ENCODE data around the gene A4GALT. TPM values are rescaled to one million over a fixed set of nuclear protein-coding genes. Genes with fewer than 3 reads are reported as not detected.

A4GALT gene
- total RNA-seq, 1 experiment from 2014 or later = 6.9 TPM

DNA sequence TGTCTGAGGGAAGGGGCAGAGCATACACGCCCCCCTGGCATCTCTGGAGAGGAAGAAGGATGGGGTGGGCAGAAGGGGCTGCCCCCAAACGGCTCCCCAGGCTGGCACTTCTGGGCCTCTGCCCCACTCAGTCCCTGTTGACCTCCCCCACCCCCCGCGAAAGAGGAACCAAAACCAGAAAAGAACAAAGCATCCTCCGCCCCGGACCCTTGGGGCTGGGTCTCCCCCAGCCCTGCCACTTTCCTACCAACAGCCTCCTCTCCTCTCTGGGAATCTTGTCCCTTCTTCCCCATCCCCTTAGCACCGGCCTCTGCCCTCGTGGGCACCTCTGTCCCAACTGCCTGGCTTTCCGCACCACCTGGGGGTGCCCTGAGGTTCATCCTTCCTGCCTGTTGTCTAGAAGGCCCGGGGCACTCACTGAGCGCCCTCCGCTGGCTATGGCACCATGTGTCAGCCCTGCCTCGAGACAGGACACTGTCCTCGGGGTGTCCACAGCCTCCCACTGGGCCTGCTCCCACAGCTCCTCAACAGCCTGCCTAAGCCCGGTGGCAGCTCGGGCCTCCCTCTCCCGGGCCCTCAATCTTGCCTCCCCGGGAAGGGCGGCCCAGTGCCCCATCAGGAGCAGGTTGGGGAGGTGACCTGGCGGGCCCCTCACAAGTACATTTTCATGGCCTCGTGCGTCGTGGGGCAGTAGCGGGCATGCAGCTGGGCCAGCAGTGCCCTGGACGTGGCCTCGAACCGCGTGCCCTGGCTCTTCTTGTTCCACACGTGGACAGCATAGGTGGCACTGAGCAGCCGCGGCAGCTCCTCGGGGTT is 28.2 kb downstream of the A4GALT start:
- Histone ChIP-seq H3K4me1 (ENCODE audit: control insufficient read depth, insufficient read depth, low read length) (peaks cover 10% of the 10 kb centered on the region), H3K4me3 (ENCODE audit: low read depth in 2 of 2, low read length in 2 of 2) (no peak overlapping the region), H3K36me3 (ENCODE audit: control insufficient read depth, insufficient read depth, low read length) (no peaks in the 10 kb centered on the region), H3K27ac (ENCODE audit: low read length) (no peak overlapping the region), H3K9me3 (ENCODE audit: control insufficient read depth, insufficient read depth, low read depth, low read length) (no peaks in the 10 kb centered on the region), H3K27me3 (ENCODE audit: control insufficient read depth, insufficient read depth, low read length) (no peaks in the 10 kb centered on the region)
- DNase-seq (ENCODE audit: low read depth, low spot score) = no peak
- ATAC-seq = no peak
- intact Hi-C loops (cut with micrococcal nuclease; ENCODE audit: unreplicated experiment) (no loop called here), in situ Hi-C loops (cut with HindIII; ENCODE audit: low pct_unique_long_range_greater_than_20kb, low sequenced_read_pairs) (no loop called here)
- CTCF ChIA-PET = no interaction called here
- POLR2A ChIA-PET = no interaction called here
- BruUV-seq (replicated peaks) = no TSS peak
- TF ChIP-seq POLR2AphosphoS5 (IDR thresholded peaks at IDR 0.05; ENCODE audit: low read depth, low read length) (no peak), SIN3A (IDR thresholded peaks at IDR 0.05; ENCODE audit: borderline replicate concordance, insufficient read depth, low read depth, low read length) (no peak), TCF7L2 (IDR thresholded peaks at IDR 0.05; ENCODE audit: low read depth, low read length) (no peak)
- TF ChIP-seq, protein P1, sequence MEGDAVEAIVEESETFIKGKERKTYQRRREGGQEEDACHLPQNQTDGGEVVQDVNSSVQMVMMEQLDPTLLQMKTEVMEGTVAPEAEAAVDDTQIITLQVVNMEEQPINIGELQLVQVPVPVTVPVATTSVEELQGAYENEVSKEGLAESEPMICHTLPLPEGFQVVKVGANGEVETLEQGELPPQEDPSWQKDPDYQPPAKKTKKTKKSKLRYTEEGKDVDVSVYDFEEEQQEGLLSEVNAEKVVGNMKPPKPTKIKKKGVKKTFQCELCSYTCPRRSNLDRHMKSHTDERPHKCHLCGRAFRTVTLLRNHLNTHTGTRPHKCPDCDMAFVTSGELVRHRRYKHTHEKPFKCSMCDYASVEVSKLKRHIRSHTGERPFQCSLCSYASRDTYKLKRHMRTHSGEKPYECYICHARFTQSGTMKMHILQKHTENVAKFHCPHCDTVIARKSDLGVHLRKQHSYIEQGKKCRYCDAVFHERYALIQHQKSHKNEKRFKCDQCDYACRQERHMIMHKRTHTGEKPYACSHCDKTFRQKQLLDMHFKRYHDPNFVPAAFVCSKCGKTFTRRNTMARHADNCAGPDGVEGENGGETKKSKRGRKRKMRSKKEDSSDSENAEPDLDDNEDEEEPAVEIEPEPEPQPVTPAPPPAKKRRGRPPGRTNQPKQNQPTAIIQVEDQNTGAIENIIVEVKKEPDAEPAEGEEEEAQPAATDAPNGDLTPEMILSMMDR (IDR thresholded peaks at IDR 0.05) = no peak
- TF ChIP-seq, protein P2, sequence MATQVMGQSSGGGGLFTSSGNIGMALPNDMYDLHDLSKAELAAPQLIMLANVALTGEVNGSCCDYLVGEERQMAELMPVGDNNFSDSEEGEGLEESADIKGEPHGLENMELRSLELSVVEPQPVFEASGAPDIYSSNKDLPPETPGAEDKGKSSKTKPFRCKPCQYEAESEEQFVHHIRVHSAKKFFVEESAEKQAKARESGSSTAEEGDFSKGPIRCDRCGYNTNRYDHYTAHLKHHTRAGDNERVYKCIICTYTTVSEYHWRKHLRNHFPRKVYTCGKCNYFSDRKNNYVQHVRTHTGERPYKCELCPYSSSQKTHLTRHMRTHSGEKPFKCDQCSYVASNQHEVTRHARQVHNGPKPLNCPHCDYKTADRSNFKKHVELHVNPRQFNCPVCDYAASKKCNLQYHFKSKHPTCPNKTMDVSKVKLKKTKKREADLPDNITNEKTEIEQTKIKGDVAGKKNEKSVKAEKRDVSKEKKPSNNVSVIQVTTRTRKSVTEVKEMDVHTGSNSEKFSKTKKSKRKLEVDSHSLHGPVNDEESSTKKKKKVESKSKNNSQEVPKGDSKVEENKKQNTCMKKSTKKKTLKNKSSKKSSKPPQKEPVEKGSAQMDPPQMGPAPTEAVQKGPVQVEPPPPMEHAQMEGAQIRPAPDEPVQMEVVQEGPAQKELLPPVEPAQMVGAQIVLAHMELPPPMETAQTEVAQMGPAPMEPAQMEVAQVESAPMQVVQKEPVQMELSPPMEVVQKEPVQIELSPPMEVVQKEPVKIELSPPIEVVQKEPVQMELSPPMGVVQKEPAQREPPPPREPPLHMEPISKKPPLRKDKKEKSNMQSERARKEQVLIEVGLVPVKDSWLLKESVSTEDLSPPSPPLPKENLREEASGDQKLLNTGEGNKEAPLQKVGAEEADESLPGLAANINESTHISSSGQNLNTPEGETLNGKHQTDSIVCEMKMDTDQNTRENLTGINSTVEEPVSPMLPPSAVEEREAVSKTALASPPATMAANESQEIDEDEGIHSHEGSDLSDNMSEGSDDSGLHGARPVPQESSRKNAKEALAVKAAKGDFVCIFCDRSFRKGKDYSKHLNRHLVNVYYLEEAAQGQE (IDR thresholded peaks at IDR 0.05; ENCODE audit: insufficient read depth in 1 of 2, low read depth in 2 of 2, low read length in 1 of 2) = no peak

DNA sequence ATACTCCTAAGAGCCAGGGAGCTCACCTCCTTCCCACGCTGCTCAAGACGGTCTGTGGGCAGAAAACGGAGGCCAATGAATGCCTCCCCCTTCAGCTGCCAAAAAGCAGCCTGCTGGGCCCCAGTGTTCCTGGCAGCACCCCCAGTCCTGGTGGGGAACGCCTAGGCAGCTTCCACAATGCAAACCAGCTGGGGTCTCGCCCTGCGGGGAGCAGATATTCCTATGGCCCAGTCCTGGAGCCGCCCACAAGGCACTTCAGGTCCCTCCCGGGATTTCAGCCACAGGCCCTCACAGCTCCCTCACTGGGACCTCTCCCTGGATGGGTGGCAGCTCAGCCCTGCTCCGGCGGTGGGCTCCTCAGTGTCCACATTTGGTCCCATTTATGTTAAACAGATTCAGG is 29.2 kb downstream of the A4GALT start:
- in situ Hi-C loops (cut with HindIII; ENCODE audit: low pct_unique_long_range_greater_than_20kb, low sequenced_read_pairs) (no loop called here), intact Hi-C loops (cut with micrococcal nuclease; ENCODE audit: unreplicated experiment) (no loop called here)
- no peaks in the 10 kb centered on the region for H3K36me3 ChIP-seq (ENCODE audit: control insufficient read depth, insufficient read depth, low read length)
- no peak overlapping the region for H3K27ac ChIP-seq (ENCODE audit: low read length)
- ChIA-PET CTCF (no interaction called here), POLR2A (no interaction called here)
- no peaks in the 10 kb centered on the region for H3K27me3 ChIP-seq (ENCODE audit: control insufficient read depth, insufficient read depth, low read length)
- H3K9me3 ChIP-seq (ENCODE audit: control insufficient read depth, insufficient read depth, low read depth, low read length) = no peaks in the 10 kb centered on the region
- DNase-seq (ENCODE audit: low read depth, low spot score) (no peak), ATAC-seq (no peak)
- TF ChIP-seq, protein P1 (IDR thresholded peaks at IDR 0.05) = no peak
- TF ChIP-seq, protein P2 (IDR thresholded peaks at IDR 0.05; ENCODE audit: insufficient read depth in 1 of 2, low read depth in 2 of 2, low read length in 1 of 2) = no peak
- TF ChIP-seq TCF7L2 (IDR thresholded peaks at IDR 0.05; ENCODE audit: low read depth, low read length) = no peak
- no peak for TF ChIP-seq POLR2AphosphoS5 (IDR thresholded peaks at IDR 0.05; ENCODE audit: low read depth, low read length)
- TF ChIP-seq SIN3A (IDR thresholded peaks at IDR 0.05; ENCODE audit: borderline replicate concordance, insufficient read depth, low read depth, low read length) = no peak
- H3K4me3 ChIP-seq (ENCODE audit: low read depth in 2 of 2, low read length in 2 of 2) = no peak overlapping the region
- peaks cover 10% of the 10 kb centered on the region for H3K4me1 ChIP-seq (ENCODE audit: control insufficient read depth, insufficient read depth, low read length)
- no TSS peak for BruUV-seq (replicated peaks)
